GM10847 (cell line): ENCODE measurements around the gene GALNT6.
A peak's percentile ranks its signal among the peaks of the same experiment; 100 is the strongest.

Experiments
- POLR2A ChIP-seq: IDR thresholded peaks from 2 replicates; pipeline ENCODE4 v1.6.1; 2011; ENCODE audit not compliant: insufficient read length; ENCODE audit errors: extremely low read depth

Gene GALNT6, protein sequence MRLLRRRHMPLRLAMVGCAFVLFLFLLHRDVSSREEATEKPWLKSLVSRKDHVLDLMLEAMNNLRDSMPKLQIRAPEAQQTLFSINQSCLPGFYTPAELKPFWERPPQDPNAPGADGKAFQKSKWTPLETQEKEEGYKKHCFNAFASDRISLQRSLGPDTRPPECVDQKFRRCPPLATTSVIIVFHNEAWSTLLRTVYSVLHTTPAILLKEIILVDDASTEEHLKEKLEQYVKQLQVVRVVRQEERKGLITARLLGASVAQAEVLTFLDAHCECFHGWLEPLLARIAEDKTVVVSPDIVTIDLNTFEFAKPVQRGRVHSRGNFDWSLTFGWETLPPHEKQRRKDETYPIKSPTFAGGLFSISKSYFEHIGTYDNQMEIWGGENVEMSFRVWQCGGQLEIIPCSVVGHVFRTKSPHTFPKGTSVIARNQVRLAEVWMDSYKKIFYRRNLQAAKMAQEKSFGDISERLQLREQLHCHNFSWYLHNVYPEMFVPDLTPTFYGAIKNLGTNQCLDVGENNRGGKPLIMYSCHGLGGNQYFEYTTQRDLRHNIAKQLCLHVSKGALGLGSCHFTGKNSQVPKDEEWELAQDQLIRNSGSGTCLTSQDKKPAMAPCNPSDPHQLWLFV

DNA sequence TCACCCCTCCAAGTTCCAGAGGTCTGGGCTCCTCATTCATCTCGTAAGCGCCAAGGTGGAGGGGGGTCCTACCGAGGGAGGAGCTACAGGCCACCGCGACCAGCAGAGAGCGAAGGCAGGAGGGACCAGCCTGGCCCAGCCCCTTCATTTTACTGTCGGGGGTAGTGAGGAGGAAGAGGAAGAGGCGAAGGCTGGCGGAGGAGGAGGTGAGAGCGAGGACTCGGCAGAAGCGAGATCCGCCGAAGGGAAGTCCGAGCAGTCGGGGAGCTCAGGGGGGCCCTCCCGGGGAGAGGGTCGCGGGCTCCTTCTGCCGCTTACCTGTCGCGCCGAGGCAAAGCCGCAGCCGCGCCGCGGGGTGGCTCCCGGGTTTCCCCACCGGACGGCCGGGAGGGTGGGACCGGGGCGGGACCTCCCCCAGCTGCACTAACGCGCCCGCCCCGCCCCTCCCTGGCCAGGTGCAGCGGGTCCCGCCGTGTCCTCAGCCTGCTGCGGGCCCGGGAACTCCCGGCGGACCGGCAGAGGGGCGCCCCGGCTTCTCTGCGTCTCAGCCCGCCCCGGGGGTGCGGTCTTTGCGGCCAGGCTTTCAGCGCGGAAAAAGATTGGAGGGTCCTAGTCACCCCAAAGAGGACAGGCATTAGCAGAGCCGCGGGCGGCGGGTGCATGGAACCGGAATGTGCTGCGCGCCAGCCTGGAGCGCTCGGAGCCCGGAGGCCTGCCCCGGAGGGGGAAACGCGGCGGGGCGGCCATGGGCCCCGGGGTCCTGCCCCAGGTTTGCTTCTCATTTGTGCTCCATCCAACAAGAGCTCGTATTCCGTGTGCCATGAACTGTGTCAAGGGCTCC is at the start of gene GALNT6:
GALNT6 (minus strand) TSS at position 124 of the 841 bp plus-strand sequence. CDS start 11,625 bp downstream, outside the sequence.
- peak; percentile 56 for TF ChIP-seq POLR2A

DNA sequence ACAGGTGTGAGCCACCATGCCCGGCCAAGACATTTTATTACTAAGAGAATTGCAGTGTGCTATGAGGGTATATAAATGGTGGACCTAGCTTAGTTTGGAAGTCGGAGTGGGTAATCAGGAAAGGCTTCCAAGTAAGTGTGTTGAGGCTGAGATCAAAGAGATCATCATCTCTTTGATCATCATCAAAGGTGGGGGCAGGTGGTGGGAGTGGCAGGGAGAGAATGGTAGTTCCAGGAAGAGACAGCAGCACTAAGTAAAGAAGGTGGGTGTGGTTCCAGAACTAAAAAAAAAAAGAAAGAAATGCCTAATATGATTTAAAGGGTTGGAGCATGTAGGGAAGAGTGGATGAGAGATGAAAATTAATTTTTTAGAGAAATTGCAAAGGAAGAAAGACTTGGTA is 48.1 kb upstream of the GALNT6 start:
- TF ChIP-seq POLR2A = no peak

DNA sequence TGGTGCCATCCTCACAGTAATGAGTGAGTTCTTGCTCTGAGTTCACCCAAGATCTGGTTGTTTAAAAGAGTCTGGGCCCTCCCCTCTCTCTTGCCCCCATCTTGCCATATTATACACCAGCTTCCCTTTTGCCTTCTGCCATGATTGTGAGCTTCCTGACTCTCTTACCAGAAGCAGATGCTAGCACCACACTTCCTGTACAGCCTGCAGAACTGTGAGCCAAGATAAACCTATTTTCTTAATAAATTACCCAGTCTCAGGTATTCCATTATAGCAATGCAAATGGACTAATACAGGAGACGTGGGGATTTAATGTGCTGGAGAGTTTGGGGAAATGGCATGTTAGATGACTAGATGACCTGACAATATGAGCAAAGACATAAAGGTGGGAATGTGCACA is 46.2 kb upstream of the GALNT6 start:
- no peak for TF ChIP-seq POLR2A

DNA sequence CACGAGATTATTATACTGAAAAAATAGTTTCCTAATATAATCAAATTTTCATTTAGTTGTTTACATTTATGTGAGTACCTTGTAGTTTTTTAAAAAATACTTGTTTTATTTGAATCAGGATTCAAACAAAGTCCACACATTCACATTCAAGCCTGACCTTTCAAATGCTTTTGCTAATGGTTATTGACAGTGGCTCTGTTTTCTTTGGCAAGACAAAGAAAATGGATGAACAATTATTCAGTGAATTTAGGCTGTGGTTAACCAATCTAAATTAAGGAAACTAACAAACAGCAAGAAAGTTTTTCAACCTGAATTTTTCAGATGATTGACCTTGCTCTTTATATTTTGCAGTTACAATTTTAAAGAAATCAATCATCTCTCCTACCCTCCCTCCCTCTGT is 43.1 kb upstream of the GALNT6 start:
- no peak for TF ChIP-seq POLR2A

DNA sequence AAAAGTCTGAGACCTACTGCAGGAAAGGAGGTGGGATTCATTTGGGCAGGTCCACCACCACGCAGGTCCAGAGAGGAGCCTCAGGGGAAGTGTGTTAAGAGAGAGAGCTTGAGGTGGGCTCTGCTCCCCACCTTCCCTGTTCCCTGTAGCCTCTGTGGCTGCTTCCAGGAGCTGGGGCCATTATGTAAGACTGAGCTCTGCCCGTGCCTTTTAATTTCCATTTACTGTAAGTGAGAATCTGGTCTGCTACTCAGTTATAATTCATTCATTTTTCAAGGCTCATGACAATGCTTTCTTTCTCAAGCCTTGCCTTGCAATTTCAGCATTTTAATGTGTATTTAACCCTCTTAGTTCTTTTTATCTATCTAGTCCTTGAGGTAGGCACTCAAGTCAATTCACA is 41.7 kb upstream of the GALNT6 start:
- TF ChIP-seq POLR2A = no peak

DNA sequence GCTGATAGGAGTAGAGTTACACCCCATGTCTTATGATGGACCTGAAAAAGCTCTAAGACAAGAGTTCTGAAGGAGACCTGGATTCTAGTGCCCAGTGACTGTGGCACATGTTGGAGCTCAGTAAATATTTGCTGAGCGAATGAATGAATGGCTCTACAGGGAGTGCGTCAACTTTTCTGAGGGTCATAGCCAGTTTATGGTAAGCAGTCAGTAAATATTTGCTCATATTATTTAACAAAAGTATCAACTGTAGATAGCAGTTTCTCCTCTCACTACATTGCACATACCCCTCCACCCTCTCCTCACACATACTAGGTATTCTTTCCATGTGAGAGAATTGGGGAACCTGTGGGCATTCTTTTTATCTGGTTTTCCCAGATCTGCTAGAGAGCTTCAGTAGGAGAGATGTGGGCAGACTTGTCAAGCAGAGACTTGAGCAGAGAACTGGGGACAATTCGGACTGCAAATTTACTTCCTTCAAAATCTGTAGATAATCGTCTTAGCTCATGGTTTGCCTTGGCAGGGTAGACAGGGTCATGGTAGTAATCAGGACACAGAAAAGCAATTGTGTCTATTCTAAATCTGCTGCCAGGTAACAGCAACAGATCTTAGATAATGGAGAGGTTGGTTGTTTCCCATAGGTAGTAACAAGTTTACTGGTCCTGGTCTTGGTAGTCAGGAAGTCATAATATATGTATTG is 39.1 kb upstream of the GALNT6 start:
- no peak for TF ChIP-seq POLR2A

DNA sequence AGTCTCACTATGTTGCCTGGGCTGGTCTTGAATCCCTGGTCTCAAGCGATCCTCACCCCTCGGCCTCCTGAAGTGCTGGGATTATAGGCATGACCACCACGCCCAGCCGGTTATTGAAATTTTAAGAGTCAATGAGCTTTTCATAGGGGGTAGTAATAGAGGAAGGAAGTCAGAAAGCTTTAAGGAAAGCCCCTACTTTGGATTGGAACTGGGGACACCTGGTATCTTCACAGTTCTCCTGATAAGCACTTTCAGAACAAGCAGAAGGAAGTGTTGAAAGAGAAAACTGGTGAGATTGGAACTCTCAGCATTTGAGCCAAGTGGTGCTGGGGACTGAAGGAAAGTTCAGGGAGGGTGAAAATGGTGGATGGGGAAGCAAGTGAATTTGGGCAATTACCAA is 38.5 kb upstream of the GALNT6 start:
- no peak for TF ChIP-seq POLR2A

DNA sequence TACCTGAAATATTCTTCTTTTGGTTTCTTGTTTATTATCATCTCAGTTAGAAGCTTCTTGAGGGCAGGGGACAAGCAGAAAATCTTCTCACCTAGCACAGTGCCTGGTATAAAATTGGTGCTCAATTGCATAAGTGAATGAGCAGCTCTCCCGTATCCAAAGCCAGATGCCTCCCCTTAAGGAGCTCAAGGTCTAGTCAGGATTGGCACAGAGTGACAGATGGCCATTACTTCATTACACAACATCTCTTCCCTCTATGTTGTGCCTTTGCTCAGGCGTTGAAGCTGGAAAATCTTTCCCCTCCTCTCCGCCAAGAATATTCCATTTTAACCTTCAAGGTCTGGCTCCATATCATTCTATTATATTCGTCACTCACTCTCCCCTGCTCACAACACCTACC is 37.0 kb upstream of the GALNT6 start:
- TF ChIP-seq POLR2A = no peak

DNA sequence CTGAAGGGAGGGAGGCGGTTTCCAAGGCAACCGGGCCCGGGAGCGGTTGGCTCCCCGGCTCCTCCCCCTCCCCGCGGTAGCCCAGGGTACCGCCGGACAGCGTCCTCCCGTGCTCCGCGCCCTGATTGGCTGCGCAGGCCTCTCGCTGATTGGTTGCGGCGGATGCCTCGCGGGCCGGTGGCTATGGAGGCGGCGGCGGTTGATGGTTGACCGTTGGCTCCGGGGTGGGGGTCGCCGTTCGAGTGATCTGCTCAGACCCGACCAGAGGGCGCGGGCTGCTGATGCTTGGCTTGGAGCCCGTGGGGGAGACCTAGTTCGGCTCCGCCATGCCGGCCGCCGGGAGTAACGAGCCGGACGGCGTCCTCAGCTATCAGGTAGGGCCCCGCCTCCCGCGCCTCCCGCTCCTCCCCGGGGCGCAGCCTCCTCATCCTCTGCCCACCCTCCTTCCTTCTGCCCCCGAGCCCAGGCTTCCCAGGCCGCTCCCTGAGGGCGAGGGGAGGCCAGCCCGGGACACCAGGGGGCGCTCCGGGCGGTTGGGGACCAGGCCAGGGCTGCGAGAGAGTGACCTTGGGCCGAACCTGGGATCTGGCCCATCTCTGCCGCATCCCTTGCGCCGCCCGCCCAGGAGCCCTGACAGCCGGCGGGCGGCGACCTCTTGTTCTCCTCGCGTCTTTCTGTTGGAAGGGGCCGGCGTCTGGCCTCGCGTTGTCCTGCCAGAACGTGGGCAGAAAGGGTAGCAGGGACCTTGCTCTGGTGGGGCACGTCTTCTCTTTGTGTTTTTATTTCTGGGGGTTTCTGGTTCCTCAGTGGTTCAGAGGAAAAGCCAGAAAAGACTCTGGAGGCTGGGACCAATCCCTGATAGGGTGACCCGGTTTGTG is 33.7 kb upstream of the GALNT6 start, which contains the start of gene SLC4A8:
SLC4A8 (plus strand) TSS at position 170 of the 878 bp plus-strand sequence; CDS start at position 327, 157 bp downstream.
- no peak for TF ChIP-seq POLR2A

DNA sequence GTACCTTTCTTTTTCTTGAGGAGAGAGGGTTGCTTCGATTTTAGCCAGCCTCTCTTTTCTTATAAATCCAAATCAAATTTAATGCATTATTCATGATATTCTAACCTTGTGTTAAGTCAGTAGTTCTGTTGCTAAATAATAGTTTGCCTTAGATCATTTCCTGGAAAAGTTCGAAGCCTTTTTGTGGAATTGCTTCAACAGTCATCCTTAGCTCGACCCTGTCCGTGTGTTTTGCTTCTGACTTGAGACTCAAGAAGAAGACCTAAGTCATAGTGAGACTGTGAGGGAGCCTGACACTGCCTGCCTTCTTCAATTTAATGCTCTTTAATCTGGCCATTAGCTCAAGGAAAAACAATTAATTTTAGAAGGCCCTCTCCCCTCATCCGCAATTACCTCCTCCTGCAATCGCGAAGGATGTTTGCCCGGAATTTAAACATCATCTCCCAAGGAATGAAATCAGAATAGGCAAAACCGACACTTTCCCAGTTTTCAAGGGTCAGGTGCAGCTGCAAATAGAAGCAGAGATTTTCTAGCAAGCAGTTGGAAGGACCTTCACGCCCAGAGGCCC is 33.0 kb upstream of the GALNT6 start:
- TF ChIP-seq POLR2A = no peak

DNA sequence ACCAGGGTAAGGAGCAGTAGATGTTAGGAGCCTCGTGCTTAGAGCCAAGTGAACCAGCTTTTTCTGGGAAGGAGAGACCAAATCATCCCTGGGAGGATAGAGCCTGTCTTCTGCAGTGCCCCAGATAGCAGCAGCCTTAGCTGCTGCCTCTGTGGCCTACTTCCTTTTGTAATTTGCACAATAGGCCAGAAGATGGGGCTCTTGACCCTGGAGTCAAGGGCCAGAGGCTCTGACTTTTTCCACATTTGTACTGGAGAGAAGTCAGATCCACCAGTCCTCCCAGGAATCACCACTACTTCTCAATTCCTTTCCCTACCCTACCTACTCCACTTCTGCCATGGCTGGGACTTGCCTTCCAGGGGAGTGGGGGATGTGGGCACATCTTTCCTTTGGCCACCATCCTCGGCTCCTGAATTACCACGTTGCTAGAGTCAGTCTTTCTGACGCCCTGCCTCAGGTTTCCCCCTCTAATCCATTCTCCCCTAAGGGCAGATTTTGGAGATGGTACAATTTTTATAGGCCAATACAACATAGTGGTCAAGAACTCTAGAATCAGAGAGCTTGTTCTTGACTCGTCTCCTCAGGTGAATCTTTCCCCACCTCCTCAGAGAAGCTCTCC is 30.2 kb upstream of the GALNT6 start:
- no peak for TF ChIP-seq POLR2A

DNA sequence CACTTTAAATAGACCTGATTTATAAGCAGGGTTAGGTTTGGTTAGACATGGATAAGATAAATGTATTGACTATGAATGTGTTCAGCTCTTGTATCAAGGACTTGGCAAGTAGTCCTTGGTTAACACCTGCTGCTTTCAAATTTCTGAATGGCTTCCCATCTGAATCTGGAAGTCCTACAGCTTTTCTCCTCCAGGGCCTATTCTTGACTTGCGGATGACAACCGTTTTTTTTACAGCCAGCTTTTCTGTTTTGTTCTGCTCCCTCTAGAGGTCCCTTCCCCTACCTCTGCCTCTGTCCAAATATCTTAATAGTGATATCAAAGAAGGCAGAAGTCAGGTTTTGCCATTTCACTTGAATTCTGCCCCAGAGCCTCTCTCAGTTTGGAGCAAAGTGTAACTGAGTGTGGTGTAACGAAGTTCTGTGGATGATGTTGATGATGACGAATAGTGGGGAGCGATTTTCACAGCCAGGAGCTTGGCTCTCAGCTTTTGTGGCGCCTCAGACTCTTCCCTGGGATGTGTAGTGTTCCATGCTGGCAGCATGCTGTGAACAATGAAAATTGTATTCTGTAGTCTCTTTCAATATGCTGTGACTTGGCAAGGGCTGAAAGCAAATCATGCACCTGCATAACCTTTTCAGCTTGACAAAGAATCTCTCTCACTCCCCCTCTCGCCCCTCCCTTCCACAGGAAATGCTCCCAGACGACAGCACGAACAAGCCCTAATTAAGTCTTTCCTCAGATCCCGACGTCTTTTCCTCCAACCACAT is 28.4 kb upstream of the GALNT6 start:
- TF ChIP-seq POLR2A = no peak

DNA sequence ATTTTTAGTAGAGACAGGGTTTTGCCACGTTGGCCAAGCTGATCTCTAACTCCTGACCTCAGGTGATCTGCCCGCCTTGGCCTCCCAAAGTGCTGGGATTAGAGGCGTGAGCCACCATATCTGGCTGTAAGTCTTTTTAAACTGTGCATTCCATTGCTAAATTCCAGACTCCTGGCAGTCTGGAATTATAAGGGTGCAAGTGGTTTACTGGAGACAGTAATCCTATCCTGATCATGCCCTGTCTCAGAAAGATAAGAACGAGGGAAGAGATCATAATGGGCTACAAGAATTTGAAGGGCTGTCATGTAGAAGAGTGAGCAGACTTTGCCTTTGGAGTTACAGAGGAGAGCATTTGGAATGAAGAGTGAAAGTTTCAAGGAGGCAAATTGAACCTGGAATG is 26.6 kb upstream of the GALNT6 start:
- no peak for TF ChIP-seq POLR2A
